GM19328 (cell line): ENCODE results near the gene CPA1.

ENCODE experiments used
- ATAC-seq: cut with Tn5 transposase; IDR thresholded peaks from one replicate; pipeline ENCODE4 v1.9.1; 2021; ENCODE audit warnings: mild to moderate bottlenecking, moderate library complexity; ENCODE audit not compliant: unreplicated experiment

CPA1 gene

DNA sequence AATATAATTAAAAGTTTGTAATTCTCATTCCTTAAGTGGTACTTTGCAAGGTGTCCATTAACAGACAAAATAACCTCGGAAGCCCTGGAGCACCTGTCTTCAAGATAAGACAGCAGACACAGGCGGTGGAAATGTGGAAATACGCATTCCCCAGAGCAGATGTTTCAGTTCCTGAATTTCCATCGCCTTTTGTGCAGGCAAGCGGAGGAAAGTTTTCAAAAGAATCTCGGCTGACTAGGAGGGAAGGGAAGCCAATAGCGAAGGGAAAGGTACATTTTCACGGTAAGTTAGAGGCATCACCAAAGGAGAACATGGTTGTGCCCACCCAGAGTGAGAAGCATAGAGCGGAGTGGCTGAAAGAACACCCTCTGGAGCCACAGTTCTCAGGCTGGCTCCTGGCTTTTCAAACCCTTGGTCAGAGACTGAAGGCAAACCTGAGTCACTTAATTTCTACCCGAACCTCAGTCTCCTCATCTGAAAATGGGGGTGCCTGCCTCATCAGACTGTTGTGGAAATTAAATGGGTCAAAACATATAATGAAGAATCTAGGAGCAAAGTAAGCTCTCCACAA lies 13.6 kb downstream of the CPA1 start:
- no peak for ATAC-seq

DNA sequence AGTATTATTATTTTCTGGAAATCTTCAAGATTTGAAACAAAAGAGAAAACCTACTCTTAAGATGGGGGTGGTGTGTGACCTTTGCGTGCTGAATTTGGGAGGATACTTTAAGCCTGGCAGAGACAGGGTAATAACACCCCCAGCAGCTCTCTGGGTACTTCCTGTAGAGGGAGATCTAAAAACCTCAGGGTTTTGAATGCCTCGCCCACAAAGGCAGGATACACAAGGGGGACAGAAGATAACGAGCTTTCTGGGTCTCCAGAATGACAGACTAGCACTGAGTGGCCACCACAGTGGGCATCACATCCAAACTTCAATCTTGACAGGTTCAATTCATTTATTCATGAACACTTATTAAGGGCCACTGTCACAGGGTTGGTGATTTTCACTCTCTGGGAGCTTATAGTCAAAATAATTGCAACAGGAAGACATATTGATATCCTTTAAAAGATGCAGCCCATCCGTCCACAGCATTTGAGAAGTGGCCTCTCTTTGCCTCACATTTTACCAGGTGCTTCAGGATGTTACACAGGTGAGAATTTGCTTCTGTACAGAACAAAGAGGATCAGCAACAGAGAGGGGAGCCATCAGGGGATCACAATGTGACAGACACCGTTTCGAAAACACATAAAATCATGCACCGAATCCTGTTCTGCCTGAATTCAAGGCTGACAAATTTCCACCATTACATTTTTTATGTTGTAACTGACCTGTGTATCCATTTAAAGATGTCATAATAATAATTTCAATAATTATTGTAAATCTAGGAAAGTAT lies 14.3 kb downstream of the CPA1 start:
- ATAC-seq, result no peak

DNA sequence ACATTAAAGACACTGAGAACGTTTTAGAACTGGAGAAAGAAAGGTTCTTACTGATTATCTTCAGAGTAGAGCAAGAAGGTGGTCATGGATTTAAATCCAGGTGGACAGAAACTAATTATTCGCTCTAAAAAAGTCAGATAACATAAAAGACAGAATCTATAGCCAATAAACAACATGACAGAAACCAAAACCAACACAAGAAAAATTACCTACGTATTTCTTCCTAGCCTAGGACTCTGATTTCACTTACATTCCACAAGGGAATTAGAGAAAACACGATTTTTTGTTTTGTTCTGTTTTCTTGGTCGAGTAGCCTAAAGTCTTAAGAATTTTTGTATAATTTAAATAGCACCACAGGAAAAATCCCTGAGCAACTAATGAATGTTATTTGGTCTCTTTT lies 15.1 kb downstream of the CPA1 start:
- ATAC-seq, result no peak

DNA sequence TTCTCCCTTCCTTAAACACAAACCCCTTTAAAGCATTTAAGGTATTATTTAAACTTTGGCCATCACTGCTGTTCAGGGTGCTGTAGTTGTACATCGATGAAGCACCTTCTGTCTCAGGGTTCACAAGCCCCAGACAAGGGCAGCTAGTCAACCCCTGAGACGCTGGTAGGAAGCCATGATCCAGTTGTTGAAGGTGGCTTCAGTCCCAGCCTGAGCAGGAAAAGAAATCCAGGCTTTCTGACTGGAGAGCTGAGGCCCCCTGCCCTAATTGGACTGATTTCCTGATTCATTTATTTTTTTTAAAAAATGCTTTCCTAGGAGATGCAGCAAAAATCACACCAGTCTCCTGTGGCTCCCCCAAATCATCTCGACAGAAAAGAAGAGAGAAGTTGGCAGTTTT lies 15.8 kb downstream of the CPA1 start:
- ATAC-seq, result no peak

DNA sequence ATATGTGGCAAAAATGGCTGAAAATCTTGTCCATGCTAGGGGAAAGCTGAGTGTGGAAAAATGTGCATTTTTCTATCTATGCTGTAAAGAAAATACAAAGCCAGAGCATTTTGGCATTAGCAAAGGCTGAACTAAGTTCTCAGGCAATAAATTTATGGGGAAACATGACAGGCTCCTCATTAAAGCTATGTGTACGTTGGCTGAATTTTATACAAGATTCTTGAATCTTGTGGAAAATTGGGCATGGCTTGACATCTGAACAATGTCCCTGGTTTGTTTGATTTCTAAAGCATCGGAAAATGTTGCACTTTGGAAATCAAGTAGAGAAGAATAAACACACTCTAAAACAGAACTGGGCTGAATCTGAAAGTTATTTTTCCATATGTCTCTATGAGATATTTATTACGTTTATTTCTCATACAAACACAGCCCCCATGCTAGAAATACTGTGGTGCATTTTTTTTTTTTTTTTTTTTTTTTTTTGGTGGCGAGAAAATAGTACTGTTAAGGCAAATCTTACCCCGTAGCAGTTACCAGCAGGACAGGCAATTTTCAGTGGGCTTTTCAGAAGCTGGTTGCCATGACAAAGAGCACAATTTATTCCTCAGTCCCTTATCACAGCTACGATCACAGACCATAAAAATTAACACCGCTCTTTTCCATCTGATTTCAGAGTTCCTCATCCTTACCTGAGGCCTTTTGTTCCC lies 16.9 kb downstream of the CPA1 start:
- no peak for ATAC-seq

DNA sequence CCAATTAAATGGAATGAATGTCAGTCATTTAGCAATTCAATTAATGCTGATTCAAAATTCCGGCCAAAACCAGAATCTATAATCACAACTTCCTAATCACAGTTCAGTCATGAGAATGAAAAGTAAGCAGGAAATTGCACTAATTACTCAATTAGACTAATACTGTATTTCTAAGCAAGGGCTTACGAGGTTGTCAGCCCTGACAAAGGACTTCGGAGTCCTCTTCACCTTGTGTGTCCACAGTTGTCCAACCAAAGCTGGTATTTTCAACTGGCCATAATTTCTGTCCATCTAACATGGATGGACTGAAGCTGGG lies 17.4 kb downstream of the CPA1 start:
- no peak for ATAC-seq

DNA sequence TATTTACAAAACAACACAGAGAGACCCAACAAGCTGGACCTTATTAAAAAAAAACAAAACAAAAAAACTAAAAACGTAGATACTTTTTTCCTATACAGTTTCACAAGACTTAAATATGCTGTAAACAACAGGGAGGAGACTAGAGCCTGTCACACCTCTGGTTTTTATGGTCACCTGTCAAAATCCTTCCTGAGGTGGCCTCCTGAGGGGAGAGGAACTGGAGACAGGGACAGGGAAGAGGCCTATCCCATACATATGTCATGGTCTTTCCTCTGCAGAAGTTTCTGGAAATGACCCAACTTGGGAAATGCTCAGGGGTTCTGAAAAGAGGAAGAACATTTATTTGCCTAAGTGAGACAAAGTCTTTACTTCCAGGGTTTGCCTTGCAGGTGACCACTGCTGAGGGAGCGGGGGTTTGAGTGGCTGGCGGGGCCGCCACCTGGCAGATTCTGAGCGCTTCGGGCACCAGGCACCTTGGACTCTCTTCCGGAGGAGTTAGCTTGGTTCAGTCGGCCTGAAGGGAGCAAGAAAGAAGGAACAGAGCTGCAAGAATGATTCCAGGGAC lies 18.3 kb downstream of the CPA1 start:
- no peak for ATAC-seq

DNA sequence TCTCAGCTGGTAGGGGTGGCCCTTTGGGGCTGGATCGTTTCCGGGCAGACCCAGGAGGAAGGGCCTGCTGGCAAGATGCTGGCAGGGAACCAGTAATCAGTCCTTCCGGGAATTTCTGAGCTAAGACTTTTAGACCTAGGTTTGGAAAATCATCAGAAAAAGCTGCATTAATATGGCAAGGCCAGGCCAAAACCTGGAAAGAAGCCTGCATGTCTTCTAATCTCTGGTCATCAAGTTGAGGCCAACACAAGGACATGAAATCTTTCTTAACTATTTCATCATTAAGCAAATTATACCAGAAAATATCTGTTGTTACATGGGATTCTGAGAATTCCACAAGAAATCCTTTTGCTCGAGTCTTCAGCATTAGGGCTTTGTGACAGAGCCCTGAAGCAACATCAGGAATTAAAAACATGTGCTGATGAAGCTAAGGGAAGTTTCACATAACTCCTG lies 19.9 kb downstream of the CPA1 start:
- ATAC-seq, result no peak

DNA sequence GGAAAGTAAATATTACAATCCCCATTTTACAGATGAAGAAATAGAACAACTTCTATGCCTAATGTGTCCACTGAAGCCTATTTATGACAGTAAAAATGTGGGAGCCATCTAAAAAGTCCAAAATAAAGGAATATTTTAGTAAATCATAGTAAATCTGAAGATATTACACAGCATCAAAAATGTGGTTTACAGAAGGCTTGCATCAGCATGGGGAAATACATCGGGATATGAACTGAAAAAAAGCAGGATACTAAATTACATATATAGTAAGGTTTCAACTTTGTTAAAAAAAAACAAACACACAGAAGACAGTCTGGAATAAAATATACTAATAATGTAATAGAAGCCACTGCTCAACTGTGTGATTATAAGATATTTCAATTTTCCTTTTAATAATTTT lies 20.8 kb downstream of the CPA1 start:
- ATAC-seq, result no peak

DNA sequence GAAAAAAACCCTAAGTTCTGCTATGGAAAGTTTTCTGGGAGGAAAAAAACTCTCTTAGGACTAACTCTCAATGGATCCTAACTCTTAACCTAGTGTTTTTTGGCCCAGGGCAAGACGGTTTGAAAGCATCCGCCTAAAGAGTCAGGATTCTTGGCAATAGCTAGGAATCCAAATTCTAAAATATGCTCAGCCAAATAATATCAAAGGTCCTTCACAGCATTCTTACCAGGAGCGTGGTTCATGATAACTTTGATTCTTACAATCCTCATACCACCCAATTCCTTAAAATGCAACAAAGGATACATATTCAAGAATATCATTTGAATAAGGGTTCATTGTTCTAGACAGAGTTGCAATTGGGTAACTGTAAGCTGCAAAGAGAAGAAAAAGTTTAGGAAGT lies 21.3 kb downstream of the CPA1 start:
- ATAC-seq, result no peak

DNA sequence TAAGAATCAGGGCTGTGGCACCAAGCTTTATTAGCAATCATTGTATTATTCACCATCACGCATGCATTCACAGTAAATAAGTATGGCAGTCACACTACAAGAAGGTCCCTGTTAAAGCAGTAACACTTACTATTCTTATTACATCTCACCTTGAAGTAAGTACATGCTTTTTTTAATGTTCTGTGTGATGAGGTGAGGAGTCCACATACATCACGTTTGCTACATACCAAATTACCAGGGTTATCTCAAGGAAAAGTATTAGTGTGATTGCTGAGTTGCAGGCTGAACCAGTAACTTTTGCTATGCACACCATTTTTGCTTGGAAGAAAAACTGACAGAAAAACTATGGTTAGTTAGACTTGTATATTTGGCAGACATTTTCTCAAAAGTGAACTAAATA lies 24.7 kb downstream of the CPA1 start:
- ATAC-seq, result no peak

DNA sequence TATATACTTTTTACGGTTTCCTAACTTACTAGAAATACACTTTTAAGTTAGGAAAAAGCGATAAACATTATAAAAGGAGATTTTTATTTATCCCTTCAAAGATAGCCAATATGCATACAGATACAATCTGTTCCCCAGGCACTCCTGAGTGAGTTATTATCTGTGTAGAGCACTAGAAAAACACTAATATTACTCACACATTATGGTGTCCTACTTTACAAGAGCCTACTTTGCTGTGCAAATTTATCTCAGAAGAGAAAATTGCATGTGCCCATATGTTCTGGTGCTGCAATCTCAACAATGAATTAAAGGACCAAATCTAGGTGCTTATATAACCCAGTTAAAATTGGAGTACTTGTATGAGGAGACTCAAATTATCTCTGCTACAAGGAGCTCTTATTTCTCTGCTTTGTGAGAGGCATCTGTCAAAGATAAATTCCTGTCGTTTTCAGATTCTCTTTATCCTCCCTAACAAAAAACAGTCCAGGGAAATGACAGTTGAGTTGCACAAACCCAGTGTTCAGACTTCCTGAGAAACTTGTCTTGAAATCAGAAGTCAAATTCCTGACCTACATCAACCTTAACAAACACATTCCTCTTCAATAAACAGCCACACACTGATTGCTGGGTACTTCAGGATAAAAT lies 28.9 kb downstream of the CPA1 start:
- ATAC-seq, result no peak

DNA sequence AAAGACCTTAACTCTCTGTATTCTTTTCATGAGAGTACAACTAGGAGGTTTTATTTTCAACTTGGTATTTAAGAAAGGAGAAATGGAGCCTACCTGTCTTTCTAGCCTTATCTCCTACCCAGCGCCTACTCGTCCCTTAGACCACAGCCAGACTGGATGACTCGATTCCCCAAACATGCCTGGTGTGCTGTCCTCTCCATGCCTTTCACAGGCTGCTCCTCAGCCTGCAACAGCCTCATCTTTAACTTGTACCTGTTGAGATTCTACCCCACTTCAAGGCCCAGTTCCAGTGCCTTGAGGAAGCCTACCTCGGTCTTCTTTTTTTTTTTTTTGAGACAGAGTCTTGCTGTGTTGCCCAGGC lies 29.4 kb downstream of the CPA1 start:
- ATAC-seq, result no peak

DNA sequence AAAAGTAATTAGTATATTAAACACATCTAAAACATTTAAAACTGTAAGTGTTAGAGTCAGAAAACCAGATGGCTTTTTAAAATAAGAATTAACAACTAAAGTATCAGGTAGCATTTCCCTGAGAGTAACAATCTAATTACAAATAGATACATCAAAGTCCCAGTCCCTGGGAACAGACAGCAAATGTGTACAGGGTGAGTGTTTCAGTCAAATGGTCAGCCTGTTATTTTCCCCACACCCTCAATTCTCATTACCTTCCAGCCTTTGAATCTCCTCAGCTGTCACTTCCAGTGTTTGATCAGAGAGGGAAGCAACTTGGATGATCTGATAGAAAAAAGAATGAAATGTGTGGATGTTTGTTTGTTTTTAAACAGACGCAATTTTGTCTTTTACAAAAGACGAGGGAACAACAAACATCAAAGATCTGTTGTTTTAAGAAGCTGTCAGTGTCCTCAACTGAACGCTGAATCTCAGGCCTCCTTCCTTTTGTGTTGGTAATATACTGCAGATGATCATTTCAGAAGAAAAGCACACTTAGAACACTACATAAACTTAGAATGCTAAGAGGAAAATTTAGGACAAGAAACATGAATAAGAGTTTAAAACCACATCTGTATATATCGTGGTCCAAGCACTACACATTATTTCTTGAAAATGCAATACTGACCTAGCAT lies 30.7 kb downstream of the CPA1 start:
- no peak for ATAC-seq

DNA sequence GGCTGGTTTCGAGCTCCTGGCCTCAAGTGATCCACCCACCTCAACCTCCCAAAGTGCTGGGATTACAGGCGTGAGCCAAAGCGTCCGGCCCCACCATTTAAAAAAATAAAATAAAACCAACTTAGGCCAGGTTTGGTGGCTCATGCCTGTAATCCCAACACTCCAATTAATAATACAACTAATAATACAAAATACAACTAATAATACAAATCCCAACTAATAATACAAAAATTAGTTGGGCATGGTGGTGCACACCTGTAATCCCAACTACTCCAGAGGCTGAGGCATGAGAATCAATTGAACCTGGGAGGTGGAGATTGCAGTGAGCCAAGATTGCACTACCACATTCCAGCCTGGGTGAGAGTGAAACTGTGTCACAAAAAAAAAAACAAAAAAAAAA lies 32.9 kb downstream of the CPA1 start:
- no peak for ATAC-seq

DNA sequence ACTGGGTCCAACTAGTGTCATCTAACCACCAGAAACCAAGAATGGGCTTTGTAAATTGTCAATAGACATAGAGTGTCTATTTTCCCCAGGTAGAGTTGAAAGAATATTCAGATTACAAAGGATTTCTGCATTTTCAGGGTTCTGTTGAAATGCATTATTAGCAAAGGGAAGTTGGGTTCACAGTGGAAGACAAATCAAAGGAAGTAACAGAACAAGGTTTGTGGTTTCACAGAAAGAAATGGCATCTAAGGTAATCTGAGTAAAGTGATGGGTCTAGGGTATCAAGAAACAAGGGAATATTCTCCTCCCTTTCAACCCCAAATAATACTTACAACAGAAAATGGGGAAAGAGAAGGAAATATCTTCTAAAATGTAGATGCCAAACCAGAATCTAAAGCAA lies 34.7 kb downstream of the CPA1 start:
- ATAC-seq, result no peak

DNA sequence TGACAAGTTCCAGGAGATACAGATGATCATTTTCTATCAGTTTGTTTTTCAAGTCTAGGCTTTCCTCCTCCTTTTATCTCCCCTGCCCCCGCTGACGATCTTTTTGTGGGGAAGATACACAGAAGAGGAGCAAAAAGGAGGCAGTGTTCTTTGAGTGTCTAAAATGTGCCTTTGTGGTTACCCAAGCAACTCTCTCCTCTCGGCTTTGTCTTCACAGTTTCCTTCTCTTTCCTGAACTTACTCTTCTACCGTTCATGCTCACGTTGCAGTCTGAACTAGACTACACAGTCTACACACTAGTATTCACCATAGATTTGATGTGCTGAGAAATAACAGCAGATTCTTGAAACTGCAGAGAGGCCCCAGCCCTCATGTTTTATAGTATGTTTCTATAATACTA lies 36.9 kb downstream of the CPA1 start:
- ATAC-seq, result no peak

DNA sequence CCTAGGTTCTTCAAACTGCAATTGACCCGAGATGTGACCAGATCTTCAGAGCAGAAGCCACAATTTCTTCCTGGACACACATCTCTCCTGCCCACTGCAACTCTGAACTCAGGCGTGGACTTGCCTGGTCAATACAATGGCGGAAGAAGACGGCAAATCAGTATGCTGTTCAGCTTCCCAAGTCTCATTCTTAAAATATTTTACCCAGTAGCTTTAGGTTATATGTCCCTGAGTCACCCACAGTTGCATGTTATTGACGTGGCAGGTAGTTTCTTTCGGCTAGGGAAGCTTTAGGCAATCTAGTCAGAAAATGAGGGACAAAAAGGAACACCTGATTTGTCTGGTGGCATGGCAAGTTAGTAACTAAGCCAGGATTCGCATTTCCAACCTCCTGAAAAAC lies 38.0 kb downstream of the CPA1 start:
- ATAC-seq, result no peak

DNA sequence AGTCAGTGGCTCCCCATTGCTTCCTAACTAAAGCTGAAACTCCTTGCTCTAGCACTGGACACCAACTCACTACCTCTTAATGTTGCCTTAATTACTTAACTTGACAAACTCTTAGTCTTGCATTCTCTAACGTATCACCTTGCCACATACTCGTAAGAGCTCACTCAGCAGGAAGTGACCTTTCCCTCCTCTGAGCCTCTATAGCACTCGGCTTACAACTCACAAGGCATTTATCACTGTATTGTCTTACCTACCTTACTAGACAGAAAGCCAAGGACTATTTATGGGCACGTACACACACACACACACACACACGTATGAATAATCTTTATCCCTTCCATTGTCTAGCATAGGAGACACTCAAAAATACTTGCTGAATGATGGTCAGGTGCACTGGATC lies 39.4 kb downstream of the CPA1 start:
- no peak for ATAC-seq

DNA sequence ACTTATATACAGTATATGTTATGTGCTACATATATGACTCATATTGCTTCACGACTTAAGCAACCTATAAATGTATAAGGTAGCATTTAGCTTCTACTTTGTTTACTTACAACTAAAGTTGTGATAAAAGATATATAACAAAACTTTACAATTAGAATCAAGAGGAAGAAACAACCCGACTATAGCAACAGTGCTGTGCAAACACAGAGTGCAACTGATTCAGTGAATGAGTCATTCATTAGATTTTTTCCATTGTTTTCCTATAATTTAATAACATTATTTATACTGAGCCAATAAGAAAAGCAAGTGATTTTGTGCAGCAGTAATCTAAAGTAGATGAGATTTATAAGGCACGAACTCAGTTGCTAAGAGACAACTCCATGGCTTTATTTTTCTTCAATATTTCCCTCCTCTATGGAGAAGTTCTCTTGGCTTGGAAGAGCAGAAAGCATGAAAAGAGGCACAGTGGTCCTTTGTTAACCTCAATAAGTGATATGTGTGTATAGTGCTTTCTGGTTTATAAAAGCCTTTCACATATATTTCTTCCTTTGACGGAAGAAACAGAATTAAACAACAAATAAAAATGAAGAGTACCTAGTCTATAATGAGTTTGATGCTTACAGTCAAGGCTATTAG lies 40.8 kb downstream of the CPA1 start:
- ATAC-seq, result no peak

DNA sequence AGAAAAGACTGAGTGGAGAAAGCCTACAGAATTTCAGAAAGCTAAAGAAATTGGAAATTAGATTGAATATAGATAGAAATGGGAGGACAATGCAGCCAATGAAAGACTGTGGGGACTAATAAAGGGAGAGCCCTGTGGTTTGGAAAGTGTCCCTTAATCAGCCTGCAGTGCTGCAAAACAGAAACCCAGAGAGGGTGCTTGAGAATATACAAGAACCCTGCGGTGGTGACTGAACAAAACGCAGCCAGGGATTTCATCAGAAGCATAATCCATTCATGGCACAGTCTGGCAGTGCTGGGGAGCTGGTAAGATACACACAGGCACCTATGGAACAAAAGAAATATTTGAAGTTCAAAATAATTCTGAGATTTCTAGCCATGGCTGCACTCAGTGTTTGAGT lies 41.4 kb downstream of the CPA1 start:
- no peak for ATAC-seq
